ENCODE data around the gene NRG4. TPM values are rescaled to one million over a fixed set of nuclear protein-coding genes. Genes with fewer than 3 reads are reported as not detected.
"Not testable (repeated sequence)": the region's sequence is repeated elsewhere in the genome, so short reads cannot be mapped to it uniquely, and the experiment has no call there.

Gene NRG4
- polyA plus RNA-seq, 4 donors = 3.4 to 6.6 (median 5.0) TPM

DNA sequence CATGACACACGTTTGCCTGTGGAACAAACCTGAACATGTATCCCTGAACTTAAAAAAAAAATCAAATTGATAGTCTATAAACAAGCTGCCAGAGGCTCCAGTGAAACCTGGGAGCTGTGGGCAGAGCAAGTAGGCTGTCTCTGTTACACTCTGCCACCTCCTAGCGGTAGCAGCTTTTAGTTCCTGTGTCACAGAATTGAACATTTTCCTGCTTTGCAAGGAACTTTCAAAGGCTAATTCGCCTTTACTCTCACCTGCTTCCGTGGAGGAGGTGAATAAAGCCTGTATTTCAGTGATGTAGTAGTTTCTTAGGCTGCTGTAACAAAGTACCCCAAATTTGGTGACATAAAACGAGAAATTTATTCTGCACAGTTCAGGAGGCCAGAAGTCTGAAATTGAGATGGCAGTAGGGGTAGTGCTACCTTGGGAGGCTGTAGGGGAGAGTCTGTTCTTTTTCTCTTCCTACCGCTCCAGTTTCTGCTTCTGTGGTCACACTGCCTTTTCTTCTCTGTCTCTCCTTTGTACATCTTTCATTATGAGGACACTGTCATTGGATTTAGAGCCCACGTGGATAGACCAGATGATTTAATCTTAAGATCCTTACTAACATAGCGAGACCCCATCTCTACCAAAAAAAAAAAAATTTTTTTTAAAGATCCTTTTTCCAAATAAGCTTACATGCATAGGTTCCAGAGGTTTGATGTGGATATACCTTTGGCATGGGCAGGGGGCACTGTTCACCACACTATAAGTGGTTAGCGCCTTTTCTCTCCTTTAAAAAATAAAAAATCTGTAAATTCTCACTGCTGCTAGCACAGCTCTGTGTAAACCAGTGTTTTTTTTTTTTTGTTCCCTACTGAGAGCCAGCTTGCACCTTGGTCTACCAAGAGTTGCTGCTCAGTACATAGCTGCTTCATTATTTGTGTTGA lies 83.3 kb downstream of the NRG4 start:
- DNase-seq (ENCODE audit: low read depth in 4 of 4, low spot score in 3 of 4) = peak in 3 of 4 donors; percentile 10 to 22 (median 20)

DNA sequence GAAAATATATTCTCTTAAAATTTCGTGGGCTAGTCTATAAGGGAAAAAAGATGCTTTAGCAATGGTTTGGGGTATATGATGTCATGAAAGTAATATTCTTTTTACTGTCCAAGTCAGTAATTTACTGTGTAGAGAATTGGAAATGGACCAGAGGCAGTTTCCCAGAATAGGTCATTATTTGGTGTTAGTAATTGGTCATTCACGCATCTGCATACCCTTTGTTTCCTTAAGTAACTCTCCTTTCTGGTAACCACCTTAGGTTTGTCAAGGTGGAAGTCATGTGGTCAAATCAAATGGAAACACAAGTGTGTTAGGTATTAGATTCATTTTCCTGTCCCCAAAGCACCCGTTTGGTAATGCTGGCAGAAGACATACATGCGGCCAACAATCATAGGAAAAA lies 84.6 kb downstream of the NRG4 start:
- DNase-seq (ENCODE audit: low read depth in 4 of 4, low spot score in 3 of 4) = no peak

DNA sequence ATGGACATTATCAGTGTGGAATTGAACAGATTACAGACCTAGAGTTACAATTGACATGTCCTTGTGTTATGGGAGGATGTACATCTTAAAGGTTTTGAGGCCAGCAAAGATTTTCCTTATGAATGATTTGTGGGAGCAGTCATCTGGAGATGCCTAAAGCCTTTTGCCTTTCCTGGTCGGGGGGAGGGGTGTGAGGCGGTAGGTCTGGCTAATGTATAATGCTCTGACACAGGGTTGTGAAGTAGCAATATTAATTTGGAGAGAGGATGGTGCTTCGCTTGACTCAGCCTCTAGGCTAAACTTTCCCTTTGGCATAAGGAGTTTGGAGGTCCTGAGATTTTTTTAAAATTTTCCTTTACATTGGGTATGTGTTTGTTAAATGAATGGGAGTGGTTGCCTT lies 85.3 kb downstream of the NRG4 start:
- DNase-seq (ENCODE audit: low read depth in 4 of 4, low spot score in 3 of 4) = no peak

DNA sequence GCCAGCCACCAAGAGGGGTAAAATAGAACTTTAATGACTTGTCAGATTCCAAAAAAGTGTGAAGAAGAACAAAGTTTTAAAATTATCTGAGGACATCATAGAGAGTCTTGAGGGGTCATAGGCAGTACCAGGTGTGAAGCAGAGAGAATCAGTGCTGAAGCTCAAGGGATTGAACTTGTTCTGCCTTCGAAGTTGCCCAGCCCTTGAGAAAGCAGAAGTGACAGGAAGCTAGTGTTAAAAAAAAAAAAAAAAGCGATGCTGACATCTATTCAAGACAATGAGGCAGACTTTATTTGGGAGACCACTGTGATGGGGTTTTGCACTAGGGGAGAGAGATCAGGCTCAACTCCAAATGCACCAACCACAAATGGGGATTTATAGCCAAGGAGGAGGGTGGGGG lies 86.8 kb downstream of the NRG4 start:
- no peak for DNase-seq (ENCODE audit: low read depth in 4 of 4, low spot score in 3 of 4)

DNA sequence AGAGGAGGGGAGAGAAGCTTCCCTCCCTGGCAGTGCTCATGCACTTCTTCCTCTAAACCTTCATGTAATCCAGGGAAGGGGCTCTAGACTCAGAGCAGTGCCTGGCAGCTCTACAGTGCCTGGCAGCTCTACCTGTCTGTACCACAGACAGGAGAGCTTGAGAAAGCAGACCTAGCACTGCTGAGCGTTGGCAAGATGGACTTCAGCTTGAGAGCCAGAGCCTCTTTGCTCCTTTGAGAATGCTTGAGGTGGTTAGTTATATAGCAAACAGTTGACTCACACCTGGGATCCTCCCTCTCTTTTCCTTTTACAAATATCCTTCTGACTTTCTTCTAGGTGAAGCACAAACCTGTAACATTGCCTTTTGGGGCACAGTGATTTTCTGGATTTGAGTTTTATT lies 87.6 kb downstream of the NRG4 start:
- no peak for DNase-seq (ENCODE audit: low read depth in 4 of 4, low spot score in 3 of 4)

DNA sequence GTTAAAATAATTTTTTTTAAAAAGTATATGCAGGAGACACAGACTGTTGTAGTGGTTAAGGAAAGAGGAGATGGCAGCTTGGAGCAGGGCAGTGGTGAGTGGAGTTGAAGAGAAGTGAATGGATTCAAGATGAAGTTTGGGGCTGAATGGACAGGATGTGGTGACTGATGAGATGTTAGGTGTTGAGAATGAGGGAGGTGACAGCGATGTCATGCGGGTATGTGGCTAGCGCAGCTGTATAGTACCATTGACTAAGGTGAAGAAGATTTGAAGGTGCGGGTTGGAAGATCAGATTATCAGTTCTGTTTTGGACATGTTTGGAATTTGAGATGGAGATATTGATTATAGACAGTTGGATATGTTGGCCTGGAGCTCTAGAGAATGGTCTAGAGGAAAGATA lies 88.5 kb downstream of the NRG4 start:
- no peak for DNase-seq (ENCODE audit: low read depth in 4 of 4, low spot score in 3 of 4)

DNA sequence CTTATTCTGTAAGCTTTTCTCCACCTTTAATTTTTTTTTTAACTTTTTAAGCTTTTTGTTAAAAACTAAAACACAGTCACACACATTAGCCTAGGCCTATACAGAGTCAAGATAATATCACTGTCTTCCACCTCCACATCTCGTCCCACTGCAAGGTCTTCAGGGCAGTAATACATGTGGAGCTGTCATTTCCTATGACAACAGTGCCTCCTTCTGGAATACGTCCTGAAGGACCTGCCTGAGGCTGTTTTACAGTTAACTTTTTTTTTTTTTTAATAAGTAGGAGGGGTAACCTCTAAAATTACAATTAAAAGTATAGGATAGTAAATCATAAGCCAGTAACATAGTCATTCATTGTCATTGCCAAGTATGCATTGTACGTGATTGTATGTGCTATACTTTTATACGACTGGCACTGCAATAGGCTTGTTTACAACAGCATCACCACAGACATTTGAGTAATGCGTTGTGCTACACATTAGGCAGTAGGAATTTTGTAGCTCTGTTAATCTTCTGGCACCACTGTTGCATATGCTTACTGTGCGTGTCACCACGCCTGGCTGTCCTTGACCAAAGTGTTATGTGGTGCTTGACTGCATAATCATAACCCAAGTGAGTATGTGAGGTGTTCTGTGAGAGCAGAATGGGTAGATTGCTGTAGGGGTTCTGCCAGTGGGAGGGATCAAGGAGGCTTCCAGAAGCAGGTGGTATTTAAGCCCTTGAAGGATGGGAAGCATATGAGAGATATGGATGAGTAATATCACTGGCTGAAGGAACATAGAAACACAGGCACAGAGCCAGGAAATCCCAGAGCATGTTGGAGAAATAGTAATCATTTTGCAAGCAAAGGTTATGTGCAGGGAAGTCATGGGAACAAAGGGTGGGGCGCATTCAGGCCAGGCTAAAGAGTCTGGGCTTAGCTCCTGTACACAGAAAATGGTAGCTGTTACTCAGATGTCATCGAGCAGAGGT lies 90.2 kb downstream of the NRG4 start:
- peak in 1 of 4 donors; percentile 29 for DNase-seq (ENCODE audit: low read depth in 4 of 4, low spot score in 3 of 4)

DNA sequence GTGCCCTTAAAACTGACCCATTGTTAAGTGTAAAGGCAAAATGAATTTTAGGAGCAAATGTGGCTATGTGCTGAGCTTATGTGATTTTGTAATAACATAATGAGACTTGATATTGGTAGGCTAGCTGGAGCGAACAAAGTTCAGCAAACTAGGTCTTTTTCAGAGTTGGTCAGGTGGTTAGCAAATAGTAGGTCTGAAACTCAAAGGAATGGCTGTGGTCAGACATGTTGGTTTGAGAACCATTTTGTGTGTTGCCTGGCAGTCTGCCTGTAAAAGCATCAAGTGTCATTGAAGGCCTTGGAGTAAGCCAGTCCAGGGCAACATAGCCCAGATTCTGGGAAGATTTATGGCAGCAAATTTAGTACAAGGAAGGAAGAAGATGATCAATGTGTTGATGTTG lies 92.1 kb downstream of the NRG4 start:
- no peak for DNase-seq (ENCODE audit: low read depth in 4 of 4, low spot score in 3 of 4)

DNA sequence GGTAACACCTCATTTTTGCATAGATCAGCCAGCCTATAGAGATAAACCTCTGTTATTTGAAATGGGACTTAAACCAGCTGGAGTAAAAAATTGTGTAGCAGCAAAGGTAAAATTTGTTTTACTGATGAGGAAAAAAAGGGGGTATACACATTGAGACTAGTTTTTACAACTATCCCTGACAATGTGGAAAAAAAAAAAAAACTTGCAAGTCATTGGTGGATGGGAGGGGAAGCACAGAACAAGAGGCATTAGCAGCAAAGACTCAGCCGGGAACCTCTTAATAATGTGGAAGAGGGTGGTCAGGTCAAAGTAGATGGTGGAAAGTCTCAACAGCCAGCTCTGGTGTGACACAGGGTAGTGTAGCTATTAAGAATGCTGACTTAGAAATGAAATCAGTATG lies 94.1 kb downstream of the NRG4 start:
- DNase-seq (ENCODE audit: low read depth in 4 of 4, low spot score in 3 of 4) = no peak

DNA sequence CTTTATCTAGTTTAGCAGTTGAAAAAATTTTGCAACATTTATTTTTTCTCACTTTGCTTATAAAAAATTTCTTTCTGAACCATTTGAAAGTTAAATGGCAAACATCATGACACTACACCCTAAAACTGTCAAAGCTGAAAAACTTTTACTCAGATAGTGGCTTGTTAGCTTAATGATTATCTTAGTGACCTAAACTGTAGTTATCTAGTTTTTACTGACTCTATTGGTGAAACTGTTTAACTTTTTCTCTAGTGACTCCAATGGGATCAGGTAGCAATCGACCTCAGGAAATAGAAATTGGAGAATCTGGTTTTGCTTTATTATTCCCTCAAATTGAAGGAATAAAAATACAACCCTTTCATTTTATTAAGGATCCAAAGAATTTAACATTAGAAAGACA lies 95.2 kb downstream of the NRG4 start:
- DNase-seq (ENCODE audit: low read depth in 4 of 4, low spot score in 3 of 4) = no peak

DNA sequence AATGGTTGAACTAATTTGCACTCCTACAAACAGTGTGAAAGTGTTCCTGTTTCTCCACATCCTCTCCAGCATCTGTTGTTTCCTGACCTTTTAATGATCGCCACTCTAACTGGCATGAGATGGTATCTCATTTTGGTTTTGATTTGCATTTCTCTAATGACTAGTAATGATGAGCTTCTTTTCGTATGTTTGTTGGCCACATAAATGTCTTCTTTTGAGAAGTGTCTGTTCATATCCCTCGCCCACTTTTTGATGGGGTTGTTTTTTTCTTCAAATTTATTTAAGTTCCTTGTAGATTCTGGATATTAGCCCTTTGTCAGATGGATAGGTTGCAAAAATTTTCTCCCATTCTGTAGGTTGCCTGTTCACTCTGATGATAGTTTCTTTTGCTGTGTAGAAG lies 101.9 kb downstream of the NRG4 start:
- DNase-seq (ENCODE audit: low read depth in 4 of 4, low spot score in 3 of 4) = not testable (repeated sequence)

DNA sequence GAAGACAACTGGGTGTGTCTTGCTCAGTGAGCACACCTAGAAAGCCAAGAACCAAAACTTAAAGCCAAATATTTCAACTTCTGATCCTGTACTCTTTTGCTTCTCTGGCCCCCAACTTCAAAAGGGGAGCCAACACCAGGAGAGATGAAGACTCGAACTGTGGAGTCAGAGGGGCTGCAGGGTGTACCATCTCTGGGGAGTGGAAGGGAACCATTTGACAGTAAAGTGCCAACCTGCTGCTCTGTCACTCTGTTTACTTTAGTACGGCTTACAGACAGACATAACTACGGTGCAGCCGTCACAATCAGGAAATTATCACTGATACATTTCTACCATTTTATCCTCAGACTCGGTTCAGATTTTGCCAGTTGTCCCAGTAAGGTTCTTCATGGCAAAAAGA lies 107.0 kb downstream of the NRG4 start:
- no peak for DNase-seq (ENCODE audit: low read depth in 4 of 4, low spot score in 3 of 4)

DNA sequence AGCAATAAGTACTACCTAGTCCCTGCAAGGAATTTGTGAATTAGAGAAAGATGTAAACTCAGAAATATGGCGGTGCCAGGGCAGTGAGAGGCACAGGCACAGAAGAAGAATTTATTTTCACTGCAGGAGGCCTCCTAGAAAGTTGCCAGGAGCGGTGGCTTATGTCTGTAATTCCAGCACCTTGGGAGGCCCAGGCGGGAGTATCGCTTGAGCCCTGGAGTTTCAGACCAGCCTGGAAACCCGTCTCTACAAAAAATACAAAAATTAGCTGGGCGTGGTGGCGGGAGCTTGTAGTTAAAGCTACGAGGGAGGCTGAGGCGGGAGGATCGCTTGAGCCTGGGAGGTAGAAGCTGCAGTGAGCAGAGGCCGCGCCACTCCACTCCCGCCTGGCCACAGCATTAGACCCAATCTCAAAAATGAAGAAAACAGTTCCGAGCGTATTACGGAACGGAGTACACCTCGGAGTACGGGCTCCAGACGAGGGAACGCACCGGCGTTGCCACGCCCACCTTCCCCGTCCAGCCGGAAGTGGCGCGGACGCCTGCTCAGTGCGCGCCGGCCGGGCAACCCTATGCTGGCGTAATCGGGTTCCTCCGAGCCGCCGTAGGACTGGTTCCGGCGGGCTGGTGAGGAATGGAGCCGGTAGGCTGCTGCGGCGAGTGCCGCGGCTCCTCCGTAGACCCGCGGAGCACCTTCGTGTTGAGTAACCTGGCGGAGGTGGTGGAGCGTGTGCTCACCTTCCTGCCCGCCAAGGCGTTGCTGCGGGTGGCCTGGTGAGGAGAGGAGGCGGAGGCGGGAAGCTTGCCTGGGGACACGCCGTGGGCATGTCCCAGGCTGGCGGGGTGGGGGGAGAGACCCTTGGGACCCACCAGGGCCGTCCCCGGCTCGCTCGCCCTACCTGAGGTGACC lies 108.6 kb downstream of the NRG4 start, which contains the start of gene FBXO22:
Gene FBXO22, plus strand, starts transcription at position 548 of the 909 bp plus-strand sequence. Its CDS starts 86 bp downstream, at position 634.
- peak; percentile 78 to 87 (median 82) for DNase-seq (ENCODE audit: low read depth in 4 of 4, low spot score in 3 of 4)

DNA sequence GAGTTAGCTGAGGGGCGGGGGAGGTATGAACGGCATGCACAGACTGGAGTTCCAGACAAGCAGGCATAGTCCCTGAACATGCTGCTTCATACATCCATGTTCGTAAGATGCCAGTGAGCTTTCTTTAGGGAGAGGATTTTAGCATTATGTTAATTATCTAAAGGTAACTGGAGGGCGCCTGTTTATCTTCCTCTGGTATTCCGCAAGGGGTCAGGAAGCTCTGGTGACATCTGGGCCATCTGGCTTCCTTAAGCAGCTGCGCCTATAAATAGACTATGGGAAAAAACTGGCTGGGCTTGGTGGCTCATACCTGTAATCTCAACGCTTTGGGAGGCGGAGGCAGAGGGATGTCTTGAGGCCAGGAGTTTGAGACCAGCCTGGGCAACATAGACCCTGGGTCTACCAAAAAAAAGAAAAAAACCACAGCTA lies 110.1 kb downstream of the NRG4 start:
- no peak for DNase-seq (ENCODE audit: low read depth in 4 of 4, low spot score in 3 of 4)

DNA sequence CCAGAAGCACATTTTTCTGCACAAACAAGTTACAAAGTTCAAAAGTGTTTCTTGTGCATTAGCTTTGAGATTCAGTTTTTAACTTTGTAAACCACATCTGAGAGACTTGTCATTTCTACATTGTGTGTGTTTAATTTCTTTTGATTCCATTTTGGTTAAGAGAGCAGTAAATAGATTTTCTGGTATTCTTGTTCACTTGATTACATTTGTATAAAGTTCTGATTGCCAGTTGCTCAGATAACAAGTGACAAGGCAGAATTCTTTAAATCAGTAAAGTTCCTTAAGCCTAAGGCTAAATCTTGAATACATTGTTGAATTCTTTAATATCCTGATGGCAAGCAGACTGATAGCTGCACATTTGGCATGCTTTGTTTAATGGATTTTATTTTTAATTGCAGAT lies 111.6 kb downstream of the NRG4 start:
- DNase-seq (ENCODE audit: low read depth in 4 of 4, low spot score in 3 of 4) = no peak

DNA sequence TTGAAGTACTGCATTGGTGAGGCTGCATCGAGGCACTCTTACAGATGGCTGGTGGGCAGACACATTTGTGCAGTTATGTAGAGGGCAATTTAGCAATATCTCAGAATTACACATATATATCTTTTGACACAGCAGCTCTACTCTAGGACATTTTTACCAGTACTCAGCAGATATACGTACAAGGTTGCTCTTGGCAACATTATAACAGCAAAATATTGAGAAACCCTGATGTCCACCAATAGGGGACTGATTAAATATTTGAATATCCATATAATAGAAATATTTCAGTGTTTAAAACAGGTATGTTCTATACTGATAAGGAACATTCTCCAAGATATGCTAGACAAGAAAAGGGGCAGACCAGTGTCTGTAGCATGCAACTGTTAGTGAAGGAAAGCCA lies 116.5 kb downstream of the NRG4 start:
- DNase-seq (ENCODE audit: low read depth in 4 of 4, low spot score in 3 of 4) = no peak

DNA sequence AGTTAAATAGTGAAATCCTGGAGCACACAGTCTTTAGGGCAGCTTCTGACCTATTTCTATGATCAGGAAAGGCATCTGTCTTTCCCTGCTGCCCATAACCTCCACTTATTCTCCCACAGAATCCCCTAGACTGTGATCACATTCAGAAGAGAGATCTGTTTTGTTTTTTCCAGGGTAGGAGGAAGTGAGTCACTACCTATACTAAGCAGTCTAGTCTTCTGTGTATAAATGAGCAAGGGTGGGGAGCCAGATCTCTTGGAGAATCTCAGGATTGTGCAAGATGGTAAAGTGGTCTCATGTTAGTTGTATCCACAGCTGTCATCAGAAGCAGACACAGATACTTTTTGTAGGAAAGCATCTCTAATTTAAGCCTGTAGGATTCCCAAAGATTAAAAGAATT lies 120.3 kb downstream of the NRG4 start:
- no peak for DNase-seq (ENCODE audit: low read depth in 4 of 4, low spot score in 3 of 4)
